ENCODE results near the gene GRIN2A.

GRIN2A gene

GRCh38 chr16:10181196-10182162 is 749 bp downstream of the GRIN2A start:
- TF ChIP-seq CTCF (conservative IDR thresholded peaks at IDR 0.05) (peak; percentile 91), ZFX (IDR thresholded peaks at IDR 0.05) (no peak)
- no peak overlapping the region for H3K27ac ChIP-seq

GRCh38 chr16:10180771-10181163 is 1.5 kb downstream of the GRIN2A start:
- H3K27ac ChIP-seq: no peak overlapping the region
- TF ChIP-seq CTCF (conservative IDR thresholded peaks at IDR 0.05): no peak
- no peak for TF ChIP-seq ZFX (IDR thresholded peaks at IDR 0.05)

GRCh38 chr16:10180042-10180770 is 2.0 kb downstream of the GRIN2A start:
- H3K27ac ChIP-seq: no peak overlapping the region
- TF ChIP-seq ZFX (IDR thresholded peaks at IDR 0.05): no peak

- TF ChIP-seq CTCF (conservative IDR thresholded peaks at IDR 0.05) (no peak), ZFX (IDR thresholded peaks at IDR 0.05) (no peak)
- no peak overlapping the region for H3K27ac ChIP-seq
These were observed 3.7 kb downstream of the GRIN2A start for GRCh38 chr16:10178526-10178925.

- no peak overlapping the region for H3K27ac ChIP-seq
- TF ChIP-seq ZFX (IDR thresholded peaks at IDR 0.05) (no peak), CTCF (conservative IDR thresholded peaks at IDR 0.05) (no peak)
These were observed 4.1 kb downstream of the GRIN2A start for GRCh38 chr16:10178080-10178479.

- TF ChIP-seq CTCF (conservative IDR thresholded peaks at IDR 0.05) (no peak), ZFX (IDR thresholded peaks at IDR 0.05) (no peak)
- H3K27ac ChIP-seq: no peak overlapping the region
These were observed 9.2 kb downstream of the GRIN2A start for GRCh38 chr16:10172848-10173655.

GRCh38 chr16:10171221-10171620 is 11.0 kb downstream of the GRIN2A start:
- TF ChIP-seq CTCF (conservative IDR thresholded peaks at IDR 0.05) (no peak), ZFX (IDR thresholded peaks at IDR 0.05) (no peak)

More at GRCh38 chr16:10171221-10171620, 11.0 kb downstream of the GRIN2A start:
- no peak overlapping the region for H3K27ac ChIP-seq

All from C4-2B (cell line).